Measurements from ENCODE around the gene ASNSD1. TPM values are rescaled to one million over a fixed set of nuclear protein-coding genes. Genes with fewer than 3 reads are reported as not detected.

The ASNSD1 gene
- total and polyA plus RNA-seq, 2 experiments from 2014 or later: 61.7 to 63.4 TPM

- in situ Hi-C loops (cut with MboI): no loop called here
- Histone ChIP-seq H3K27me3 (replicated peaks; ENCODE audit: insufficient read depth) (no peaks in the 10 kb centered on the region), H3K27ac (peak overlapping the region; percentile 90), H3K36me3 (ENCODE audit: low read depth) (peaks cover 18% of the 10 kb centered on the region), H3K4me3 (peak overlapping the region; percentile 84), H4K20me1 (ENCODE audit: insufficient read depth) (no peaks in the 10 kb centered on the region), H3F3A (ENCODE audit: insufficient read depth) (peaks cover 34% of the 10 kb centered on the region), H3K9ac (peak overlapping the region; percentile 94), H3K4me1 (ENCODE audit: insufficient read depth) (peaks cover 15% of the 10 kb centered on the region), H3K9me3 (ENCODE audit: low read depth) (peaks cover 2% of the 10 kb centered on the region), H3K9me2 (ENCODE audit: insufficient read depth) (no peaks in the 10 kb centered on the region), H3K79me2 (ENCODE audit: insufficient read depth) (peaks cover 35% of the 10 kb centered on the region), H3K4me2 (ENCODE audit: unreplicated experiment) (peak overlapping the region; percentile 99), H2AFZ (peak overlapping the region; percentile 98)
- WGBS, 2 experiments (ENCODE audit: low coverage in 1 of 2, low lambda C conversion rate in 2 of 2, missing lambda C conversion rate in 2 of 2): 37 to 39% methylated on average over 12 of the region's 12 CpGs
- TF ChIP-seq EZH2 (IDR thresholded peaks at IDR 0.05; ENCODE audit: insufficient read depth, poor library complexity, severe bottlenecking) (no peak), EZH2phosphoT487 (IDR thresholded peaks at IDR 0.05; ENCODE audit: insufficient read depth, low read depth) (no peak)
- DNase-seq: peak; percentile 50
These were observed 12.6 kb downstream of the ASNSD1 start for GRCh38 chr2:189673661-189674373.

DNA sequence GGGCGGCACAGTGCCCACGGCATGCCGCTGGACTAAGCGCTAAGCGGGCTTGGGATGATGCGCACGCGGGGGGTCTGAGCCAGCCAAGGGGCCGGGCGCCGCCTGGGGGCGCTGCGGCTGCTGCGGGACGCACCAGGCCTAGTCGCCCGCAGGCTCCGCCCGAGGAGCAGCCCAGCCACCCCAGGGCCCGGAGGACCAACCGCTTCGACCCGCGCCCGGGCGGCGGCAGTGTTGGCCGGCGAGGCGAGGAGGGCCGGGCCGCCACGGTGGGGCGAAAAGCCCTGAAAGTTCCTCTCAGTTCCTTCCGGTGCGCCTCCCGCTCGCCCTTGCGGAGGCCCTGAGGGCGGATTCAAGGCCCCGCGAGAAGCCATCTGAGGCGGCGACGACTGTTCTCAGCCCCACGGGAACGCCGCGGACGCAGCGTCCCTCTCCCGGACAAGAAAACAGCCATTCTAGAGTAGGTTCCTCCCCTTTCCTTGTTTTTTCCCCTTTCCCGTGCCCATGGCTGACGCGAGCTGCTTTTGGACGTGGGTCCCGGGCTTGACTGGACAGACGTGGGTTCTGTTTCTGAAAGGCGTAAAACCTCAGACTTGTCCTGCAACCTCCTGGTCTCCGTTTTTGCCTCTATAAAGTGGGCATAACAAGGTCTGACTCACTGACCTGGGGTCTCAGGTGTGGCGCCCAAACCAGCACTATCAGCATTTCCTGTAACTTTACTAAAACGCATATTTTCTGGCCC is 13.3 kb downstream of the ASNSD1 start, which contains the start of gene ANKAR:
Gene ANKAR, plus strand, starts transcription at position 297 of the 739 bp plus-strand sequence. CDS start 1,821 bp downstream, outside the sequence.
- in situ Hi-C loops (cut with MboI): no loop called here
- peak within 1 kb of the TSS; percentile 84 for H3K4me3 ChIP-seq
- H3K9me2 ChIP-seq (ENCODE audit: insufficient read depth): no peaks in the 10 kb centered on the region
- peaks cover 27% of the 10 kb centered on the region for H3F3A ChIP-seq (ENCODE audit: insufficient read depth)
- DNase-seq: peak; percentile 96
- 0 to 1% methylated on average over 43 to 53 of the region's 62 CpGs for WGBS, 2 experiments (ENCODE audit: low coverage in 1 of 2, low lambda C conversion rate in 2 of 2, missing lambda C conversion rate in 2 of 2)
- peak within 1 kb of the TSS; percentile 99 for H3K4me2 ChIP-seq (ENCODE audit: unreplicated experiment)
- H4K20me1 ChIP-seq (ENCODE audit: insufficient read depth): no peaks in the 10 kb centered on the region
- TF ChIP-seq EZH2 (IDR thresholded peaks at IDR 0.05; ENCODE audit: insufficient read depth, poor library complexity, severe bottlenecking): no peak
- TF ChIP-seq EZH2phosphoT487 (IDR thresholded peaks at IDR 0.05; ENCODE audit: insufficient read depth, low read depth): no peak
- H3K27ac ChIP-seq: peak within 1 kb of the TSS; percentile 90
- H2AFZ ChIP-seq: peak within 1 kb of the TSS; percentile 98
- H3K9ac ChIP-seq: peak within 1 kb of the TSS; percentile 94
- H3K79me2 ChIP-seq (ENCODE audit: insufficient read depth): peaks cover 42% of the 10 kb centered on the region
- H3K4me1 ChIP-seq (ENCODE audit: insufficient read depth): peaks cover 15% of the 10 kb centered on the region
- peaks cover 12% of the 10 kb centered on the region; the same call in 1 of the 2 replicates for H3K36me3 ChIP-seq (ENCODE audit: low read depth)
- H3K9me3 ChIP-seq (ENCODE audit: low read depth): peaks cover 2% of the 10 kb centered on the region
- H3K27me3 ChIP-seq (replicated peaks; ENCODE audit: insufficient read depth): no peaks in the 10 kb centered on the region

- no peak for TF ChIP-seq EZH2phosphoT487 (IDR thresholded peaks at IDR 0.05; ENCODE audit: insufficient read depth, low read depth)
- no peak for TF ChIP-seq EZH2 (IDR thresholded peaks at IDR 0.05; ENCODE audit: insufficient read depth, poor library complexity, severe bottlenecking)
- DNase-seq: peak; percentile 82
- H3K36me3 ChIP-seq (ENCODE audit: low read depth): 0 out of 2 replicates have a peak, but pooled peaks cover 3% of the 10 kb centered on the region
- H3K27ac ChIP-seq: no peak overlapping the region; the same call in 1 of the 2 replicates
- peaks cover 25% of the 10 kb centered on the region for H3F3A ChIP-seq (ENCODE audit: insufficient read depth)
- 29 to 31% methylated on average over 4 of the region's 4 CpGs for WGBS, 2 experiments (ENCODE audit: low coverage in 1 of 2, low lambda C conversion rate in 2 of 2, missing lambda C conversion rate in 2 of 2)
- H4K20me1 ChIP-seq (ENCODE audit: insufficient read depth): no peaks in the 10 kb centered on the region
- H3K79me2 ChIP-seq (ENCODE audit: insufficient read depth): peaks cover 61% of the 10 kb centered on the region
- H3K27me3 ChIP-seq (replicated peaks; ENCODE audit: insufficient read depth): no peaks in the 10 kb centered on the region
- no peaks in the 10 kb centered on the region for H3K9me2 ChIP-seq (ENCODE audit: insufficient read depth)
- no peak overlapping the region for H3K9ac ChIP-seq
- in situ Hi-C loops (cut with MboI): no loop called here
- H3K9me3 ChIP-seq (ENCODE audit: low read depth): peaks cover 2% of the 10 kb centered on the region
- no peak overlapping the region for H3K4me2 ChIP-seq (ENCODE audit: unreplicated experiment)
- peaks cover 15% of the 10 kb centered on the region for H3K4me1 ChIP-seq (ENCODE audit: insufficient read depth)
- H3K4me3 ChIP-seq: no peak overlapping the region
- H2AFZ ChIP-seq: no peak overlapping the region
These were observed 15.2 kb downstream of the ASNSD1 start for GRCh38 chr2:189676471-189676870.

GRCh38 chr2:189679226-189679625 is 18.0 kb downstream of the ASNSD1 start:
- no peak for TF ChIP-seq EZH2 (IDR thresholded peaks at IDR 0.05; ENCODE audit: insufficient read depth, poor library complexity, severe bottlenecking)
- no peak for TF ChIP-seq EZH2phosphoT487 (IDR thresholded peaks at IDR 0.05; ENCODE audit: insufficient read depth, low read depth)

More at GRCh38 chr2:189679226-189679625, 18.0 kb downstream of the ASNSD1 start:
- Histone ChIP-seq H3F3A (ENCODE audit: insufficient read depth) (peaks cover 7% of the 10 kb centered on the region; the same call in 1 of the 2 replicates), H3K79me2 (ENCODE audit: insufficient read depth) (peaks cover 78% of the 10 kb centered on the region), H2AFZ (no peak overlapping the region), H3K9me3 (ENCODE audit: low read depth) (peaks cover 2% of the 10 kb centered on the region), H3K36me3 (ENCODE audit: low read depth) (0 out of 2 replicates have a peak, but pooled peaks cover 3% of the 10 kb centered on the region), H3K4me1 (ENCODE audit: insufficient read depth) (peaks cover 7% of the 10 kb centered on the region; the same call in 1 of the 2 replicates), H3K27me3 (replicated peaks; ENCODE audit: insufficient read depth) (no peaks in the 10 kb centered on the region), H3K9ac (no peak overlapping the region), H3K4me2 (ENCODE audit: unreplicated experiment) (no peak overlapping the region), H4K20me1 (ENCODE audit: insufficient read depth) (no peaks in the 10 kb centered on the region), H3K4me3 (no peak overlapping the region), H3K9me2 (ENCODE audit: insufficient read depth) (no peaks in the 10 kb centered on the region), H3K27ac (no peak overlapping the region)
- in situ Hi-C loops (cut with MboI): no loop called here
- no peak for DNase-seq
